Epithelial cell of proximal tubule (primary cell): ENCODE measurements around the gene PSME3. TPM values are rescaled to one million over a fixed set of nuclear protein-coding genes. Genes with fewer than 3 reads are reported as not detected.
A peak's percentile ranks its signal among the peaks of the same experiment; 100 is the strongest.

Source experiments
- DNase-seq: peaks from one replicate; pipeline ENCODE4 v3.0.0-alpha.2; 2011; ENCODE audit warnings: low read depth
- H3K4me3 ChIP-seq: 2 replicates; pipeline ENCODE4 v1.5.1; 2011; ENCODE audit warnings: low read depth, mild to moderate bottlenecking, low read length
- total RNA-seq: library from RNA; depleted of rRNA; stranded (reverse); fragments of >200 nt; gene quantifications from 2 replicates; pipeline ENCODE4 v1.2.3, GENCODE V29; 2015
- TF ChIP-seq, protein P1 (sequence below): conservative IDR thresholded peaks from 2 replicates; pipeline ENCODE4 v1.5.1; 2012; ENCODE audit warnings: low read depth, mild to moderate bottlenecking, low read length

Gene PSME3
- total RNA-seq, 1 donor from 2014 or later: 126 TPM

DNA sequence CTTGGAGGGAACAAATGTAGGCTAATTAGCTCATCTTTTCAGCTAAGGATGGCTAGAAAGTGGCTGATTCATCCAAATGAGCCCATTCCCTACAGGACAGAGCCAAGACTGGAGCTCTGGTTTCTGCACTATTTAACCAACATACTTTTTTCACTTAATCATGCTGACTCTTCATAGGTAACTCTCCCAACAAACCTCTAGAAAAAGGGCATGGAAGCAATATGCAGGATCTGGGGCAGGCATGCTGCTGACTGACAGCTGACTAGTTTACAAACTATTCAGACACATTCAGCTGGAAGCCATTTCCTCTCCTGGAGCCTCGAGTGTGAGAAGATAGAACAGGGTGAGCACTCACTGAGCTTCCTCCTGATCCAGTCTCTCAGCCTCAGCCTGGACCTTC is 15.3 kb upstream of the PSME3 start:
- no peak for DNase-seq
- TF ChIP-seq, protein P1, sequence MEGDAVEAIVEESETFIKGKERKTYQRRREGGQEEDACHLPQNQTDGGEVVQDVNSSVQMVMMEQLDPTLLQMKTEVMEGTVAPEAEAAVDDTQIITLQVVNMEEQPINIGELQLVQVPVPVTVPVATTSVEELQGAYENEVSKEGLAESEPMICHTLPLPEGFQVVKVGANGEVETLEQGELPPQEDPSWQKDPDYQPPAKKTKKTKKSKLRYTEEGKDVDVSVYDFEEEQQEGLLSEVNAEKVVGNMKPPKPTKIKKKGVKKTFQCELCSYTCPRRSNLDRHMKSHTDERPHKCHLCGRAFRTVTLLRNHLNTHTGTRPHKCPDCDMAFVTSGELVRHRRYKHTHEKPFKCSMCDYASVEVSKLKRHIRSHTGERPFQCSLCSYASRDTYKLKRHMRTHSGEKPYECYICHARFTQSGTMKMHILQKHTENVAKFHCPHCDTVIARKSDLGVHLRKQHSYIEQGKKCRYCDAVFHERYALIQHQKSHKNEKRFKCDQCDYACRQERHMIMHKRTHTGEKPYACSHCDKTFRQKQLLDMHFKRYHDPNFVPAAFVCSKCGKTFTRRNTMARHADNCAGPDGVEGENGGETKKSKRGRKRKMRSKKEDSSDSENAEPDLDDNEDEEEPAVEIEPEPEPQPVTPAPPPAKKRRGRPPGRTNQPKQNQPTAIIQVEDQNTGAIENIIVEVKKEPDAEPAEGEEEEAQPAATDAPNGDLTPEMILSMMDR: no peak
- no peak overlapping the region for H3K4me3 ChIP-seq

DNA sequence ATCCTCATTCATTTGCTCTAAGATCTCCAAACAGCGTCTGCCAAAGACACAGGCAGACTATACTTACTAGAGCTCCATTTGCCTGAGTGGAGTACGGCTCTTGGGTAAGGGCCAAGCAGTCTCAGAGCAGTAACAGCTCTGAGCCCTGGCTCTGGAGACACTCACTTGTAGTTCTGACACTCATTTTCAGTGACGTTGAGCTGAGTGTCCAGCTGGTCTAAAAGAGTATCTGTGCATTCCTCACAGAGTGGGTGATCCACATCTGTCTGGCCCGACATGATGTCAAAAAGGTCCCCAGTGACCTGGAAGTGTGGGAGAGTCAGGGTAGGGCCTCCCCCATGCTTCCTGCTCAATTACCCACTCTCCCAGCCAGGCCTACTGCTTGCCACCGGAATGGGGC is 14.8 kb upstream of the PSME3 start:
- TF ChIP-seq, protein P1: no peak
- no peak overlapping the region for H3K4me3 ChIP-seq
- no peak for DNase-seq

DNA sequence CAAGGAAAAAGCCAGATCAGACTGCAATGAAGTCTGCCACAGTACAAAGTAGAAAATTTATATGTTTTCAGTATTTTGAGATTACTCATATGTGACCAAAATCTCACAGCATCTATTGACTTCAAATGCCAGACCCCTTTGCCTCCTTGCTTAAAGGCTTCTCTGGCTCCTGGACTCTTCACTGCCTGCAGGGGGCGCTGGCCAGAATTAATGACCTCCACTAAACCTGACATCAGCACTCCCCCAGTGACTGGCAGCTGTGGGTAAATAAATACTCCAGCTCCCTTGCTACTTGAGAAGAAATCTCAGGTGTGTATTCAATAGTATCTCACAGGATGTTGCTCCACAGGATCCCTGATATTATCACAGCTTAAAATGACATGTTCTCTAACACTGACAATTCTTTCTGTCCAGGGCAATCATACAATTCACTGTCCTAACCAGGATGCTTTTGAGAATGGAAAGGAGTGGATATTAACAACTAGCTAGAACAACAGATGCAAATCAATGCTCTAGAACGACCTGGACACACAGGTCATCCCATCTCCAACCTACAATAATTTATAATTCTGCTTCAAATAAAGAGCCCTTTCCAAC is 13.2 kb upstream of the PSME3 start:
- no peak overlapping the region for H3K4me3 ChIP-seq
- DNase-seq: no peak
- TF ChIP-seq, protein P1: peak; percentile 92

DNA sequence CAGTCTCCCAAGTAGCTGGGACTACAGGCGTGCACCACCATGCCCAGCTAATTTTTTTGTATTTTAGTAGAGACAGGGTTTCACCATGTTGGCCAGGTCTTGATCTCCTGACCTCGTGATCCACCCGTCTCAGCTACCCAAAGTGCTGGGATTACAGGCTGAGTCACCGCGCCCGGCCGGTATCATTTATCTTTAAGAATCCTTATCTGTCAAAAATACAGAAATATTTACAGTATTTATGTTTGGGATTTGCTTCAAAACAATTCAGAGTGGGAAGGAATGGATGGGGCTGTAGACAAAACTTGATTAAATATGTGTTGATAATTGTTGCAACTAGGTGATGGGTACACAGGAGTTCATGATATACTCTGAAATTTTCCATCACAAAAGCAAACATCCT is 12.0 kb upstream of the PSME3 start:
- TF ChIP-seq, protein P1: no peak
- no peak for DNase-seq

DNA sequence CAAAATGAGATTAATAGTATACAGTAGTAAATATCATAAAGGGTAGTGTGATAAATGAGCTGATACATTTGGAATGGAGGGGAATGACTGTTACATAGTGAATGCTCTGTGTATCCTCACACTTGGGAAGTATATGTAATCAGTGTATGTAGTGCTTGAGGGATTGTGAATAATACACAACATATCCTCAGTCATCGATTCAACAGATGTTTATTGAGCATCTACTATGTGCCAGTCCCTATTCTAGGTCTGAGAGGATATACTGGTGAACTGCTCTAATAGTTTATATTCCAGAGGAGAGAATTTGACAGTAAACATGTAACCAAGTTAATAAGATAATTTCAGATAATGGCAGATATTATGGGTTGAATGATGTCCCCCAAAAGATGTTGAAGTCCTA is 5.7 kb upstream of the PSME3 start:
- TF ChIP-seq, protein P1: no peak
- DNase-seq: no peak
- H3K4me3 ChIP-seq: no peak overlapping the region

More for the DNA sequence above, 12.0 kb upstream of the PSME3 start:
- H3K4me3 ChIP-seq: no peak overlapping the region

DNA sequence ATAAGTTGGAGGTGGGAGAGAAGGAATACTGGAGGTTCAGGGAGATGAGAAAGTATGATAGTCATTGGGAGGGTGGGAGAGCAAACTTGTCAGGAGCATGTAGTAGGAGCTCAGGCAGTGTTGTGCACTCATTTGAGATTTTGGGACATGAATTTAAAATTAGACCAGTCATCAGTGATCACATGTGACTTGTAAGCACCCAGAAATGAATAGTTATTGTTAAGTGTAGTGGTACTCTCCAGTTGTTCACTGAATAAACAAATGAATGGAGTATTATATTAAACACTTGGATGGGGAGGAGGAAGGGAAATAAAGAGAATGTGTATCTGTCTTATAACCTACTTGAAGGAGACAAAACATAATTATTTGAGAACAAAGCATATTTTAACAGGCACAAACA is 2.2 kb upstream of the PSME3 start:
- TF ChIP-seq, protein P1: no peak
- H3K4me3 ChIP-seq: no peak overlapping the region
- no peak for DNase-seq

DNA sequence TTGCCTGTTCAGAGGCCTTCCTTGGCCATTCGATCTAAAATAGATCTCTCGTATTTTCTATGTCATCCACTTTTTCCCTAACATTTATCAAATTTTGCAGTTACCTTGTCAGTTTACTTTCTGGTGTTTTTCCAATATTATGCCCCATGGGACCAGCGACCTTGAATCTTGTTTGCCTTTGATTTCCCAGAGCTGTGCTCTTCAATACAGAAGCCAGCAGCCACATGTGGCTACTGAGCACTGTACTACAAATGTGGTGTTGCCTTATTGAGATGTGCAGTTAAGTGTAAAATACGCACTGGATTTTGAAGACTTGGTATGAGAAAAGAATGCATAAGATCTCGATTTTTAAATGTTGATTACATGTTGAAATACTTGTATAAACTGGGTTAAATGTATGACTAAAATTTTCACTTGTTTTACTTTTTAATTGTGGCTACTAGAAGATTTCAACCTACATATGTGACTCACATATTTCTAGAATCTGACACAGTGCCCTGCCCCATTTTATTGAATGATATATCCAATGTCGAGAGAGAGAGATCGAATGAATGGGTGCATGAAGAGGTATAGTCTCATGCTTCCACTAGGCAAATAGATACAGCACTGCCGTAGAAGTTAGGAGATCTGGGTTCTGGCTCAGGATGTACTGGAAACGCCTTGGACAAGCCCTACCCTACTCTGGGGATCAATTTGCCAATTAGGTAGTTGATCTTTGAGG is 824 bp upstream of the PSME3 start:
- H3K4me3 ChIP-seq: peak overlapping the region; percentile 94
- DNase-seq: no peak
- TF ChIP-seq, protein P1: no peak
